NCI-H2171 (cell line): ENCODE data around the gene NUP153.
"Not testable (repeated sequence)": the region's sequence is repeated elsewhere in the genome, so short reads cannot be mapped to it uniquely, and the experiment has no call there.

Source experiments
- DNase-seq: peaks from one replicate; lab custom pipeline; 2025; lab: John Stamatoyannopoulos, UW

The NUP153 gene

DNA sequence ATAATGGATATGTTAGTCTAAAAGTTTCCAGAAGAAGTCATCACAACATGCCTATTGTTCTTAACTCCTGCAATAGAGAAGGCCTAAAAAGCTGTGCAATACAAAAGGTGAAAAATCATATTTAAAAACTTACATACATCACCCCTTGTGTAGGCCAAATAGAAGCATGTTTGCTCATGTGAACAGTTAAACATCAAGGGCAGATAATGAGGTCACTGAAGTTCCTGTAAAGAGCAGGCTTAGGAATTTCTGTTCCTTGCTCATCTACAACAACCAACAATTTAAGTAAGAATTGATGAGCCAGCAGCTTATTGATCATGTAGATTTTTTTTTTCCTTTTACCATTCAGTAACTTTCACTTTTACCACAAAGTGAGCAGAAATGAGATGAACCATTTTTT lies 7.5 kb upstream of the NUP153 start:
- no peak for DNase-seq

DNA sequence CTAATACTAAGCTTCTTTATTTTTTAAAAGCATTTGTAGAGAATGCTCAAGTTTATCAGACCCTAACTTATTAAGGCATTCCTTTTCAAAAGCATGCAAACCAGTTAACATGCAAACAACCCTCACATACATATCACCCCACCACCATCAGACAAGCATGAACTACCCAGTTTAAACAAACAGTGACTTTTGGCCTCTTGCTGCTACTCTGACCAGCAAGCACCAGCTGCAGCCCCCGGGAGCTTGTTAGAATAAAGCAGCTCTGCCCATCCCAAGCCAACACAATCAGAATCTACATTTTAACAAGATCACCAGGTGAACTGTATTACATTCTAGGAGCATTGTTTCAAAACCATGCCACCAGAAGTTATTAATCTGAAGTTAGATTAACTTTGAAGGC lies 5.9 kb upstream of the NUP153 start:
- no peak for DNase-seq

DNA sequence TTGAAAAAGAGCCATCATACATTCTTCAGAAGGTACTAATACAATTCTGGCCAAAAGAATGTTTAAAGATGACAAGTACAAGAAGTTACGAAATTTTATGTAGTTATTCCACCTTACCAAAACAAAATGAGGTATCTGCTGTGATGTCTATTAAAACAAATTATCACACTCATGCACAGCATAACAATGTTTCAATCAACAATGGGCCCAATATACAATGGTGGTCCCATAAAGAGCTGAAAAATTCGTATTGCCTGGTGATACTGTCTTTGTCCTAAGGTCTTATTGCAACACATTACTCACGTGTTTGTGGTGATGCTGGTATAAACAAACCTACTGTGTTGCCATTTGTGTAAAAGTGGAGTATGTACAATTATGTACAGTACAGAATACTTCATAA lies 3.6 kb upstream of the NUP153 start:
- no peak for DNase-seq

GRCh38 chr6:17709476-17709875 lies 2.8 kb upstream of the NUP153 start:
- DNase-seq: no peak

GRCh38 chr6:17708035-17708434 lies 1.3 kb upstream of the NUP153 start:
- not testable (repeated sequence) for DNase-seq

DNA sequence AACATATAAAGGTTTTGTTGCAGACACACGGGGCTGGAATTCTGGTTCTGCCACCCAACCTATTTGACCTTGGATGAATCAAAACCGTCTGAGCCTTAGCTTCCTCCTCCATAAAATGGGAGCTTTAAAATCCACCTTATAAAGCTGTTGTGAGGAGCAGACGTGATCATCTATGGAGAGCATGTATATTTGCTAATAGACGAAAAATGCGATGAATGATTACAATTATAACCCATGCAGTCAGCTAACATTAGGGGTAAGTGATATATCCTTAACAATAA lies 586 bp upstream of the NUP153 start:
- DNase-seq: no peak

- peak; percentile 73 for DNase-seq
These were observed 746 bp downstream of the NUP153 start for GRCh38 chr6:17705778-17706579.

GRCh38 chr6:17705428-17705777 lies 1.3 kb downstream of the NUP153 start:
- no peak for DNase-seq

DNA sequence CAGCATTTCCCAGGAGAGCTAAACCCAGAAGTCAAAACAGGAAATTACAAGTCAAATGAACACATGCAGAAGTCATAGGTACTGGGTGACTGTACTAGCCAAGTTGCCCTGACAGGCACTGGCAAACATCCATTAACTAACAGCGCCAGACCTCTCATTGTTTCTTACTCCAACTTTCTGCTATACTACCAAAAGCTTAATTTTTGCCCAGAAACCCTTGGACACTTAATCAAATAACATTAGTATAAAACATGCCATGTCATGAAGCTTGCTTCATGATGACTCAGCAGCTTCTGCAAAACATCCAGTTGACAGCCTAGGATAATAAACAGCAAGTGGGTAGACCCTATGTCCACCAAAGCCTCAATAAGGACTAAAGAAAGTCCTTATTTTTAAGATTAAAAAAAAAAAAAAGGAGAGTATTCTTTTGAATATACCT lies 3.5 kb downstream of the NUP153 start:
- no peak for DNase-seq

DNA sequence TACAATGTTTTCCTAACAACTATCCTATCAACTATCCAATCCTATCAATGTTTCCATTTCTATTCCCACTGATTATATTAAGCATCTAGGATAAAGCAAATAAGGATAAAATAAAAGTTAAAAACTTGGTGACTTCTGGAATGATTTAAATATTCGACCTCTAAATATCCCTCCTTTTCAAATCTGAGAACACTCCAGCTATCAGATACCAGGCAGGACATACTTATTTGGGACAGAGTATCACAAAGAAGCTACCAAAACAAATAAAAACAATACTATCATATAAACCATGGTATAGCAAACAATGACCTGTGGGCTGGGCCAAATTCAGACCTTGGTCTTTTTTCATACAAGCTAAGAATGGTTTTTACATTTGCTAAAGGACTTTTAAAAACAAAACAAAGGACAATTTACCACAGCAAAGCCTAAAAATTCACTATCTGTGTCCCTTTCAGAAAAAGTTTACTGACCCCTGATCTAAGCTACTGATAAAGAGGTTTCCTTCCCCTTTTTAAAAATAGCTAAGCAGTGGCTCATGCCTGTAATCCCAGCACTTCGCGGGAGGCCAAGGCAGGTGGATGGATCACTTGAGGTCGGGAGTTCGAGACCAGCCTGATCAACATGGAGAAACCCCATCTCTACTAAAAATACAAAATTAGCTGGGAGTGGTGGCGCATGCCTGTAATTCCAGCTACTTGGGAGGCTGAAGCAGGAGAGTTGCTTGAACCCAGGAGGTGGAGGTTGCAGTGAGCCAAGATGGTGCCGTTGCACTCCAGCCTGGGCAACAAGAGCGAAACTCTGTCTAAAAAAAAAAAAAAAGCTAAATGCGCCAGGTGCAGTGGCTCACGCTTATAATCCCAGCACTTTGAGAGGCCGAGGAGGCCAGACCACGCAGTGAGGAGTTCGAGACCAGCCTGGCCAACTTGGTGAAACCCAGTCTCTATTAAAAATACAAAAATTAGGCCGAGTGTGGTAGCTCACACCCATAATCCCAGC lies 6.0 kb downstream of the NUP153 start:
- DNase-seq: no peak

DNA sequence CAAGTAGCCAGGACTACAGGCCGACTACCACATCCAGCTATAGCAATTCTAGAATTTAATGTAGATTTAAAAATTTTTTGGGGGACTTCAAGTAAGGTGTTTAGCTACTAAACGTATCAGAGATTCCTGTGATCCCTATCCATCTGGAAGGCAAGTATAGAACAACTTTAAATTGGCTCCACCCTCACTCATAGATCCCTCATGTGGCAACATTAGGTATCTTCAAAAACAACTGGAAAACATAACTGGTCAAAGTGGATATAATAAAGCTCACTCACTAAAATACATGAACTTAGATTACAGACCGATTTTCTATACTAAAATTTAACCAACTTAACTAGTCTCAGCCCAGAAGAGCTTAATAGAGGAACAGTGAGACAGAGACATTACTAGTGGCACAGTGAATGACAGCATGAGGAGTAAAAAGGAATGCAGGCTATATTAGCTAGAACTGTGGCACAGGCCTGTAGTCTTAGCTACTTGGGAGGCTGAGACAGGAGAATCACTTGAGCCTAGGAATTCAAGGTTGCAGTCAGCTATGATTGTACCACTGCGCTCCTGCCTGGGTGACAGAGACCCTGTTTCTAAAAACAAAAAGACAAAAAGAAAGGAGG lies 14.7 kb downstream of the NUP153 start:
- DNase-seq: no peak

DNA sequence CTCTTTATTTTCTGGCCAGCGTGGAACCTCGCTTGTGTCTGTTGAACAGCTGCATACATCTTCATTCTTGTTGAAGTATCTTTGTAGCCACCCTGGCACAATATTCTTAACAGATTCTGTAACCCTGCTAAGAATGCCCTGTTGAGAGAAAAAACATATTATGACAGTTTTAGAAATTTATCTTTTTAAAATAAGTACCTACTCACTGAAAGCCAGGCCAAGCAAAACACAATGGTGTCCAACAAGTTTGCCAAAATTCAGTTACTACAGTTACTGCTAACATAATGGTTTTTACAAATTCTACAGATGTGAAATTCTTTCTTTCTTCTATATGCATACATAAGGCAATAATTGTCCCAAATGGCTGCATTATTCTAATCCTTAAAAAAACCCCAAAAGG lies 18.2 kb downstream of the NUP153 start:
- no peak for DNase-seq

GRCh38 chr6:17687136-17687535 lies 19.6 kb downstream of the NUP153 start:
- DNase-seq: no peak

DNA sequence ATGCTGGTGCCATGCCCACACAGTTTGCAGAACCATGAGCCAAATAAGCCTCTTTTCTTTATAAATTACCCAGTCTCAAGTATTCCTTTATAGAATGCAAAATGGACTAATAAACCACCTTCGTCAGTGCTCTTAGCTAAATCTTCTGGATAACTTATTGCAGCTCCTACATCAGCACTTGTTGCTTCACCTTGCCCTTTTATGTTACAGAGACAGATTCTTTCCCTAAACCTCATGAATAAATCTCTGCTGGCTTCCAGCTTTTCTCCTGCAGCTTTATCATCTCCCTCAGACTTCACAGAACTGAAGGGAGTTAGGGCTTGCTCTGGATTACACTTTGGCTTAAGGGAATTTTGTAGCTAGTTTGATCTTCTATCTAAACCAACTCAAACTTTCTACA lies 22.6 kb downstream of the NUP153 start:
- DNase-seq: no peak

GRCh38 chr6:17683428-17683827 lies 23.3 kb downstream of the NUP153 start:
- DNase-seq: no peak

DNA sequence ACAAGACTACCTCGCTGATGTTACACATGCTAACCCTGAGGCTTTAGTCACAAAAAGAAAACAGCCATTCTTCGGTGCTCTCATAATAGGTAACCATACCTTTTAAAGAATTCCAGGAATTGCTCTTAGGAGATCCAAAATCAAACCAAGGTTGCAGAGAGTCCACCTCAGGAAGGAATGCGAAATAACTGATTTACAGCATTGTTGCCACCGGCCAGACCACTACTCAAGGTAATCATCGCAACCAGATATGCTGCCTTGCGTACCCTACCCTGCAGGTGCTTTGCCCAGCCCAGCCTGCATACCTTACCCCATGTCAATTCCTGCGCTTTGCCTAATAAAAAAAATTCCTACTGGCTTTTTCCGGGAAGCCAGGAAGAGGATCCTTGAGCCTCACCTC lies 27.0 kb downstream of the NUP153 start:
- no peak for DNase-seq

- DNase-seq: no peak
These were observed 29.1 kb downstream of the NUP153 start for GRCh38 chr6:17677602-17678001.

GRCh38 chr6:17673543-17674254 lies 33.0 kb downstream of the NUP153 start:
- no peak for DNase-seq

DNA sequence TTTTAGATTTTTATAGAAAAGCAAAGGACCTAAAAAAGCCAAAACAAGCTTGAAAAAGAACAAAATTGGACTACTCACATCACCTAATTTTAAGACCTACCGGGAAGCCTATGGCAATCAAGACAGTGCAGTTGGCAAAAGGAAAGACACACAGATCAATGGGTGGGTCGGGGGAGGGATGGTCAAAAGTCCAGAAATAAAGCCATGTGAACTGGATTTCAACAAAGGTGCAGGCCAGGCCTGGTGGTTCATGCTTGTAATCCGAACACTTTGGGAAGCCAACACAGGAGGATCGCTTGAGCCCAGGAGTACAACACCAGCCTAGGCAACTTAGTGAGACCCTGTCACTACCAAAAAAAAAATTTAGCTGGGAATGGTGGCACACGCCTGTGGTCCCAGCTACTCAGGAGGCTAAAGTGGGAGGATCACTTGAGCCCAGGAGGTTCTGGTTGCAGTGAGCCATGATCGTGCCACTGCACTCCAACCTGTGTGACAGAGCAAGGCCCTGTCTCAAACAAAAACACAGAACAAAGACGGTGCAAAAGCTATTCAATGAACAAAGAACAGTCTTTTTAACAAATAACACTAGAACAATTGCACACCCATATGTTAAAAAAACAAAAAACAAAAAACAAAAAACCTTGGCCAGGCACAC lies 34.5 kb downstream of the NUP153 start:
- no peak for DNase-seq

DNA sequence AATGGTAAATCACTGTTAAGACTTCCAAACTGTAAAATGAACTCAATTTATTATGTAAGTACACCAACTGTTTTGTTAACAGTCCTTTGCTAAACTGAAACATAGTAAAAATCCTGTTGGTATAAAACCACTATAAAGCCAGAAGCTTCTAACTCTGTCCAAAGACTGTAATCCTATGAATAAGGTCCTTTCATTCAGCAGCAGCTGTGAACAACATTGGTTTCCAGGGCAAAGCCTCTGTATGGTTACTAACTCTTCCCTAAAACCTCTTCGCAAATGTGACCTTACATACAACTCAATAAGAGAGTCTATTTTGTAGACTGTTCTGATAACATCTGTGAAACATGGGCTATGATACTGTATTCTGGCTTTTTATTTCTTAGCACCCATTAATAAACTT lies 40.1 kb downstream of the NUP153 start:
- no peak for DNase-seq

- DNase-seq: no peak
These were observed 41.6 kb downstream of the NUP153 start for GRCh38 chr6:17665132-17665531.

DNA sequence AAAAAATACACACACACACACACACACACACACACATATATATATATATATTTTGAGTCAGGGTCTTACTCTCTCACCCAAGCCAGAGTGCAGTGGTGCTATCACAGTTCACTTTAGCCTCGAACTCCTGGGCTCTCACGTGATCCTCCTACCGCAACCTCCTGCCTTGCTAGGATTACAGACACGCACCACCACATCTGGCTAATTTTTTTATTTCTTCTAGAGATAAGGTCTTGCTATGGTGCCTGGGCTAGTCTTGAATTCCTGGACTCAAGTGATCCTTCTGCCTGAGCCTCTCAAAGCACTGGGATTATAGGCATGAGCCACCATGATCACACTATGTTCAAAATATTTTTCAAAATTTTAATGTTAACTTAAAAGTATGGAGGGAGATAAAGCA lies 43.5 kb downstream of the NUP153 start:
- DNase-seq: no peak
